UCSD-AML1 (cell line): ENCODE results near the gene TMEM69.
"Not testable (repeated sequence)": the region's sequence is repeated elsewhere in the genome, so short reads cannot be mapped to it uniquely, and the experiment has no call there.

Source experiments
- DNase-seq: peaks from one replicate; lab custom pipeline; 2025; ENCODE audit not compliant: unreplicated experiment; lab: John Stamatoyannopoulos, UW

The TMEM69 gene, protein sequence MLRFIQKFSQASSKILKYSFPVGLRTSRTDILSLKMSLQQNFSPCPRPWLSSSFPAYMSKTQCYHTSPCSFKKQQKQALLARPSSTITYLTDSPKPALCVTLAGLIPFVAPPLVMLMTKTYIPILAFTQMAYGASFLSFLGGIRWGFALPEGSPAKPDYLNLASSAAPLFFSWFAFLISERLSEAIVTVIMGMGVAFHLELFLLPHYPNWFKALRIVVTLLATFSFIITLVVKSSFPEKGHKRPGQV

DNA sequence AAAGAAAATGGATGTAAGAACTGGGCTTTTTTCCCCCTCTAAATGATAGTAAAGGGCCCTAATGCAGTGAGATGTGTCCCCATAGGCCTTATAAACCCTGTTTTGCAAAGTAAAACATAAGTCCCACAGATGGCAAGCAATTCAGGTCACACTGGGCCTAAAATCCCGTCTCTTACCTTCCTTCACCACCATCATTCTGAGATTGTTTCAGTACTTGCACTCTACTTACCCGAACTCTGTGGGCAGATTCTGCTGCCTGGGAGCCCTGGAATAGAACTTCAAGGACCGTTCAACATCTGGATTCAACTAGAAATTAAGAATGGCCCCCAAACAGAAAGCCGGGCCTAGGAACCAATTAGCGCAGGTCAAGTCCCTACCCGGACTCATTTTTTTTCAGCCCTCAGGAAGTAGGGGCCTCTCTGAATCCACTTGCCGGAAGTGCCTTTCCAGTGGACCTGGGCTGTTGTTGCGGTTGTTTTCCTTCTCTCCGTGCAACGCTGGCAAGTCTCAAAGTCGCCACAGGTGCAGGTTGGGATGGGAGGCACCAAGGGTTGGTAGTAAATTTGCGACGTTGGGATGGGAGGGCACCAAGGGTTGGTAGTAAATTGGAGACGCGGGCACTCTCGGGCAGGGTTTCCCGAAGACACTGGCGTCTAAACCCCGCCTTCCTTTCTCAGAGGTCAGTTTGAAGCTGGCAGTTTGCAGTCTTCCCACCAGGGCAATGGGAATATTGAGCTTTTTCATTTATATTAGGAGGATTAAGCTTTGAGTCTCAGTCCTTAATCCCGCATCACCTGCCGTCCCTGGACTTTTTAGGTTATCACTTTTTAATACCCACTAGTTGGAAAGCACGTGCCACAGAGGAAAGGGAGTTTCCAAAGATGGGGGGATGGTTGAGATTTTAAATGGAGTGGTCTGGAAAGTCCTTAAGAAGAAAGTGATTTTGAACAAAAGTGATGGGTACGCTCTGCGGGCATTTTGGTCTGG is at the start of gene TMEM69:
TMEM69 (plus strand) TSS at position 428 of the 987 bp plus-strand sequence. CDS start 2,888 bp downstream, outside the sequence.
- peak; percentile 81 for DNase-seq

DNA sequence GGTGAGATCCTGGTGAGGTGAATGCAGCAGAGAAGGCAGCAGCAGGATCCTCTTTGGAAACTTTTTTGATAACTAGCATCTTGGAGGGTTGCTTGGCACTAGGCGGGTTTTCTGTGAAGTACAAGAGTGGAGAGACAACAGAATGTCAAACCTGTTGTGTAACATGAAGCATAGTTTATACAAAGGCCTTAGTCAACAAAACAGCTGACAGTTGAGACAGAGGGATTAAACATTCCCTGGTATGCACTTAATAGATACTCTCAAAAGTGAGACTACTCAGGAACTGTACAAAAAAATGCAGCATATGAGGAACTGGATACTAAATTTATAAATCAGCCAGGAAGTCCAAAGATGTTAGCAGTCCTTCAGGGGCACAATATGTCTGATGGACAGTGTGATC is 47.7 kb upstream of the TMEM69 start:
- DNase-seq = no peak

DNA sequence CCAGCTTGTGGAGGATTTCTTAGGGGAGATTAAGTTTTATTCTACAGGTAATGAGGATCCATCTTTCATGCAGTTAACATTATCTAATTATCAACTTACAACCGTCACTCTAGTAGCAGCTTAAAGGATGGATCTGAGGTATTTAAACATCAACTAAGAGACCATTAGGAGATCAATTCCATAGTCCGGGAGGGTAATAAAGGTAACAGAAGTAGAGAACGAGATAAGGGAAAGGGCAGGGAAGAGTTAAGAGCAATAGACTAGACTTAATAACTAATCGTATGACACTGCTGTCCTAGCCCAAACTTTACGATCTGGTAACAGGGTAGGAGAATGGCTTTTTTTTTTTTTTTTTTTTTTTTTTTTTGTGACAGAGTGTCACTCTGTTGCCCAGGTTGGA is 44.7 kb upstream of the TMEM69 start:
- no peak for DNase-seq

DNA sequence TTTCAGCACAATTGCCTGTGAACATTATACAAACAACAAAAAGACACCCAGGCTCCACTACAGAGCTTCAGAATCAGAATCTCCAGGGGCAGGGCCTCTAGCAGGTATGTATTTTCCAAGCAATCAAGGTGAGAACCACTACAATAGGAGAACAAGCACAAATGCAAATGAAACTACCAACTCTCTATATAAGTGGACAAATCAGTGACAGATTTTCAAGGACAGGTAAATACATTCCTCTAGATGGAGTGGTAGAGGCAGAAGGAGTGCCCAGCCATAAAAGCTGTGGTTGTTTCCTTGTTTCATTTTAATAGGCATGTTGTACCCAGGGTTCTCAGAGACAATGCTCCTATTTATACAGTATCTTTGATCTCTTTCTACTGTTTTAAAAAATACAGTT is 44.0 kb upstream of the TMEM69 start:
- no peak for DNase-seq

DNA sequence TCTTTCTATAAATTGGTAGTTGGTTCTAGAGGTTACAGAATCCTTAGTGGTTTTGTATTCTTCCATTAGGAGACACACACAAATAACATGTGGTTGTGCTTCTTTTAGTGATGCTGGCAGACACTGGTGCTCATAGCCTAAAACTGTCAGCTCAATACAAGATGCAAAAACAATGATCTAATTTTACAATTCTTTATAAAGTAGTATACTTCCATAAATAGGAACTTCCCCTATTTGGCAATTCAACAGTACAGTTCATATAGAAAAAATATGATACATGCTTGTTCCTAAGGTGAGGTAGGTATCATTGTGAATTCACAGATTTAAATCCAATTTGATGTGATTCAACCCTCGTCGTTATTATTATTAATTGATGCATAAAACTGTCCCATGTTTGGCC is 43.3 kb upstream of the TMEM69 start:
- DNase-seq = no peak

DNA sequence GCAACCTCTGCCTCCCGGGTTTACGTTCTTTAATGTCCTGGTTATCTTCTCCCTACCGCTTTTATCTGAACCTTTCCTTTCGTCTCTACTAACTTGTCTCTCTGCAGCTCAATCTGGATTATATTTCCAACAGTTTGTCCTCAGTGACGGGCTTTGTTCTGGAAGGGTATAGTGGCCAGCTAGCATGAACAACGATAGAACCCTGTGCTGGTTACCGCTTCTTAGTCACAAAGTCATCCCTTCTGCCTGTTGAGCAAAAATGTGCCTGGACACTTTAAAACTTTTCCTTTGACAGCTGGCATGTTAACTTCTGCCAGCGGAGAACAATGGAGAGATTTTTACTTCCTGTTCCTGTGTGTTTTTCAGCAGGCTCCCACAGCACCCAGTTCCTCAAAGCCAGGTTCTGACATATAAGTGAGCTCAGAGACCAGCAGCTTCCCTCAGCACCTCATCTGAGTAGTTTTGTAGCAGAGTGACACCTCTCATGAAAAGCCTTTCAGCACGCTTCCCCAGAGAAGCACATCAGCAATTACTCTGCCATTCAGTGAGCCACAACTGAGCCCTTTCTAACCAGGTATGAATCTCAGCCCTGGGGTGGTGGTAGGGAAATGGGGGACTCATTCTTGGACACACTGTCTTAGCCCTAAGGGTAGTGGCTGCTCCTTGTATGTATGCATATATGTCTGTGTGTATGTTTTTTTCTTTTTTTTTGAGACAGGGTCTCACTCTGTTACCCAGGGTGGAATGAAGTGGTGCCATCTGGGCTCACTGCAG is 40.5 kb upstream of the TMEM69 start:
- no peak for DNase-seq

DNA sequence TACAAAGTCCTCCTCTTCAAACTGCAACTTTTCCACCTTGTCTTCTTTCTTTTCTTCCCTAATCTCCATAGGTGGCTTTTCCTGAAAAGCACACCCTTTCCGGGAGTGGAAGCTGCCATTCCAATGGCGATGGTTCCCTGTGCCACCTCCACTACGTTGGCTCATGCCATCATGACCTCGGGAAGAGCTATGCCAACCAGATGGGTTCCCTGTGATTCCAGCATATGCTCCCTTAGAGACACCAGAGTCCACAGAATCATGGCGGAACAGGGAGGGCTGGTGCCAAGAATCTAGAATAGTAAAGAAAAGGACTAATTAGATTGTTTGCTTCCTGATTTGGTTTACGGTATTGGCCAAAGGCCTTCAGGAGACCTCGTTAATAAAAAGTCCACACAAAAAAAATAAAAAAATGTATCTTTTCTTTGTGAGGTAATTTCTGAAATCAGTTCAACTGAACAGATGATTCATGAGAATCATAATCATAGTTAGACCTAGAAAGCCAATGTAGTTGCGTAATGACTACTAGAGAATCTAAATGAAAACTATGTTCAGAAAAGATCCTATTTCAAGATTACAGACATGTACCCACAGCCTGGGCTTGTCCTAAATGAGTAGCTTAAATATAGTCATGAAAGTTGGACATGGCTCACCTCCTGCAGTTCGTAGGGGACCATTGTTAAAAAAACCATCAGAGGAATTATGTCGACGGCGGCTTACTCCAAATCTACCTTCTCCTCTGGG is 33.3 kb upstream of the TMEM69 start:
- no peak for DNase-seq

DNA sequence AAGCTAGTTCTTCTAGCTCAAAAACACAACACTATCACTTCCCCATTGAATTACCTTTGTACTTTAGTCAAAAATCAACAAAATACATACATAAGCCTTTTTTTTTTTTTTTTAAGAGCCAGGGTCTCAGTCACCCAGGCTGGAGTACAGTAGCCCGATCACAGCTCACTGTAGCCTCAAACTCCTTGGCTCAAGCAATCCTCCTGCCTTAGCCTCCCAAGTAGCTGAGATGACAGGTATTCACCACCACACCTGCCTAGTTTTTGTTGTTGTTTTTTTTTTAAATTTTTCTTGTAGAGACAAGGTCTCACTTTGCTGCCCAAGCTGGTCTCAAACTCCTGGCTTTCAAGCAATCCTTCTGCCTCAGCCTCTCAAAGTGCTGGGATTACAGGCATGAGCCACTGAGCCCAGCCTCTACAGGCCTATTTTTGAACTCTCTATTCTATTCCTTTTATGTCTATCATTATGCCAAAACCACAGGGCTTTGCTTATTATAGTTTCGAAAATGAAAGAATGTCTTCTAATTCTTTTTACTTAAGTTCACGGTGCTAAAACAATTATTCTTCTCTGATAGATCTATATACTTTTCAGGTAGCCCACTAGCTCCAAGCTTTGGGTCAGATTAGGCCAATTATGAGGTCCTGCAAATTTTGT is 31.3 kb upstream of the TMEM69 start:
- no peak for DNase-seq

DNA sequence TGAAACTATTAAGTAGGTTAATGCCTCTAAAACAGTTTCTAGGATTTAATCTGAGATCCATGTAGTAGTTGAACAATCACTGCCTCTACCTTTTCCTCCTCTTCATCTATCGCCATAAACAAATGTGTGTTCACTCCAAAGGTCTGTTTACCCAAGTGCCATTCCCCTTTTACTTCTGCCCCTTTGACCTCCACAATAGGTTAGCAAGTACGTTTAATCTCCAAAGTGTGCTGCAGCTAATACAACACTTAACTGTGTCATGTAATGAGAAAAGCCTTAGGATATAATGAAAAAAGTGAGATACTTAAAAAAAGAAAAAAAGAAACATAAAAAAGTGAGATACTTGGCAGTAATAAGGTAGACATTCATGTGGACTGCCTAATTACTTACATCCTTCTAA is 29.8 kb upstream of the TMEM69 start:
- DNase-seq = no peak

DNA sequence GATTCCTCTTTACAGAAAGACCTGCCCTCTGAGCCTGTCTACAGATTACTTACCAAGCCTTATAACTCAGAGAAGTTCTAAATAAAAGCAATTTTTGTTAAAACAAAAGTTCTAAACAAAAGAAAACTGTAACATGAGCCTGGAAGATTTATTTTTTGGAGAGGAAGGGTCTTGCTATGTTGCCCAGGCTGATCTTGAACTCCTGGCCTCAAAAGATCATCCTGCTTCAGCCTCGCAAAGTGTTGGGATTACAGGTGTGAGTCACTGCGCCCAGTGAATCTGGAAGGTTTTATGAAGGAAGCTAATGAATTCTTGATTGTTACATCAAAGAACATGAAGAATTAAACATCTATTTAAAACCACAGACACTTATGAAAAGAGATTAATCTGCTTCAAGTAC is 28.8 kb upstream of the TMEM69 start:
- no peak for DNase-seq

DNA sequence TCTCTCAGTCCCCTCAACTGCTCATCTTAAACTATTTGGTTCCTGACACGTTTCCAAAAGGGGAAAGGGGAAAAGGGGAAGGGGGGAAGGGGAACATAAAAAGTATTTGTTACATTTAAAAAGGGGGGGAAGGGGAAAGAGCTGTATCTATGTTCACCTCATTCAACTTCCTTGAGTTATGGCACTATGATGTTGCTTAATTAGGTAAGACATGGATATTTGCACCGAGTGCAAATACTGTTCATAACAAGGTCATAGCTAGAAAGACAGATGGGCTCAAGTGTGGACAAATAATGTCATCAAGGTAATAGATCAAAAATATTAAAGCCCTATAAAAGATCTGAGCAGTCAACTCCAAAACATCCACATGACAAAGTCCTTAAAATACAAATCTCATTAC is 27.6 kb upstream of the TMEM69 start:
- no peak for DNase-seq

DNA sequence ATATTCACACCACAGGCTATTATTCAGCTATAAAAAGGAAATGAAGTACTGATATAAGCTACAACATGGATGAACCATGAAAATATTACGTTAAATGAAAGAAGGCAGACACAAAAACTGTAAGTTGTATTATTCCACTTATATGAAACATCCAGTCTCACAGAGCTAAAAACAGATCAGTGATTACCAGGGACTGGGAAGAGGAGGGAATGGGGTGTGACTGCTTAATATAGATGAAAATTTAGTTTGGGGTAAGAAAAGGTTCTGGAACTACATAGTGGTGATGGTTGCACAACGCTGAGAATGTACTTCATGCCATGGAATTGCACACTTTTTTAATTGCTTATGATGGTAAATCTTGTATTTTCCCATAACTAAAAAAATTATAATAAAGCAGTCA is 21.1 kb upstream of the TMEM69 start:
- no peak for DNase-seq

DNA sequence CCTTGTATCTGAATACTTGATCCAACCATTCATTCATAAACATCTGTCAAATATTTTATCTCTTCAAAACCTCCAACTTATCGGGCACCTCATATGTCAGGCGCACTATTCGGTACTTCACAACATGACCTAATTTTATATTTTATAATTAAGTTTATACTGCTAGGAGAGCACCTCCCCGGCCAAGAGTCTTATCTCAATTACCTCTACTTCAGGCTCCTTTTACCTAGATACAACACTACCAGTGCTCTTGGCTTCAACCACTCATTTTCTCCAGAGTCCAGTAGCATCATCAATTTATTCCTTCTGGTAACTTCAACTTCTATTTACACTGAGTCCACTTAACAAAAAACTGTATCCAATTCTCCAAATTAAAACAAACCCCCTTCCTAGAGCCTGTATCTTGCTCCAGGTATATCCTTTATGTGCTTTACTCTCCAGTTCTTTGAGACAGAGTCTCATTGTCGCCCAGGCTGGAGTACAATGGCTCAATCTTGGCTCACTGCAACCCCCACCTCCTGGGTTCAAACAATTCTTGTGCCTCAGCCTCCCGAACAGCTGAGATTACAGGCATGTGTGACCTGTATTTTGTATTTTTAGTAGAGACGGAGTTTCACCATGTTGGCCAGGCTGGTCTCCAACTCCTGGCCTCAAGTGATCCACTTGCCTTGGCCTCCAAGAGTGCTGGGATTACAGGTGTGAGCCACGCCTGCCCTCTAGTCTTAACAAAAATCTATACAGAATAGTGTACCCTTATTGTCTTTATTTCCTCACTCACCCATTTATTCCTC is 20.5 kb upstream of the TMEM69 start:
- no peak for DNase-seq

DNA sequence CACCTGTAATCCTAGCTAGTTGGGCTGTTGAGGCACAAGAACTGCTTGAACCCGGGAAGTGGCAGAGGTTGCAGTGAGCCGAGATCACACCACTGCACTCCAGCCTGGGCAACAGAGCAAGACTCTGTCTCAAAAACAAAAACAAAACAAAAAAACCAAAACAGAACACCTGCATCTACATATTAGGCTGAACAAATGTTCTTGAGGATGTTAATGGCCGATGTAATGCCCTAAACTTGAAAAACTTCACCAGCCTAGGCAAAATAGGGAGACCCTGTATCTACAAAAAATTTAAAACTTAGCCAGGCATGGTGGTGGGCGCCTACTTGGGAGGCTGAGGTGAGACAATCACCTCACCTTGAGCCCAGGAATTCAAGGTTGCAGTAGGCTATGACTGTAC is 19.5 kb upstream of the TMEM69 start:
- DNase-seq = no peak

DNA sequence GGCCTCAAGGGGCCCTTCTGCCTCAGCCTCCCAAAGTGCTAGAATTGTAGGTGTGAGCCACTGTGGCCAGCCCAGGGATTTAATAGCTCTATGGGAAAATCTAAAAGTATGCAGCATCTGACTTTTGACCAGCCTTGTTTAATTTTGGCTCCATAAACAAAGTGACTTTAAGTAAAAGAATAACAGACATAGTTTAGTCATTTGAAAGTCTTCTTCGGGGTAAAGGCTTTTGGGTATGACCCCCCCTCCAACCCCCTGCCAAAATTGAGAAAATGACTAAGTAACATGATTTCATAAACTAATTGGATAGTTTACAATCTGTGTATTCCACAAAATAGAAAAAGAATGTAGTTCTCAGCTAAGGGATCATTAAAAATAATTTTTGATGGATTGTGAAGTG is 18.6 kb upstream of the TMEM69 start:
- DNase-seq = no peak

DNA sequence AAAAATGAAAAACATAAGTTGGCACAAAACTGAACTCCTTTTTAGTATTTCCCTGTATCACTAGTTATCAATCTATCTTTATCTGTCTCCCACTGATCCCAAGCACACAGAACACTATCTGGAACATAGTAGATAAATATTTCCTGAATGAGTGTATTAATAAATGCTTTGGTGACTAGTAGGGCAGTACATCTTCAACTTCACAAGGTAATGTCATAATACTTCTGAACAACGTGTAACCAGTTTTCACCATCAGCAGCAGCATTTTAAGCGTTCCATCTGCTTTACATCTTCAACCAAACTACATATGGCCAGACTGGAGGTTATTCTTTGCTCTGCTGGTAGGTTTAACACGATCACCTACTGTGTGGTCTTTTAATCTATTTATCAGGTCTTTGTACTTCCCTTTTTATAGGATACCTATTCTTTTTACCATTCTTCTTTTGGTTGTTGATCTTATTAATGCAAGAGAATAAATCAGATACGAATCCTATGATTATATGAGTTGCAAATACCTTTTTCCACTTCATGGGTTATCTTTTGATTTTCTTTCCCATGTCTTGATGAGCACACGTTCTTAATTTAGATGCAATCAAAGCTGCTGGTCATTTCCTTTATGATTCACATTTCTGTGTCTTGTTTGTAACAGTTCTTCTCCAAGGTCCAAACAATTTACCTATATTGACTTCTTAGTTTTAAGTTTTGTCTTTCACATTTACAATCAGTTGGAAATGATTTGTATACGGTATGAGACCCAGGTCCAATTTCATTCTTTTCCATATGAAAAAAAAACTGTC is 17.9 kb upstream of the TMEM69 start:
- DNase-seq = no peak

DNA sequence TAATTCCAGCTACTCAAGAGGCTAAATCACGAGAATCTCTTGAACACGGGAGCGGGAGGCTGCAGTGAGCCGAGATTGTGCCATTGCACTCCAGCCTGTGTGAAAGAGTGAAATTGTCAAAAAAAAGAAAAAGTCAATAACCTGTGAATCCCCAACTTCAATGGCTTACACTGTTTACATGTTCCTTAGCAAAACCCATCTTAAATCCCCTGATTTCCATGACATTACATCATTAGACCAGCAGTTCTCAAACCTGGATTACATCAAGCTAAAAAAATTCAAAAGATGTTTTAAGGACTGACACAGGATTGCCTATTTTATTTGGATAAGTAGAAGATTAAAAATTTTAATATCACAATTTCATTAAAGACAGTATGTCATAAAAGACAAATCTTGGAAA is 14.0 kb upstream of the TMEM69 start:
- no peak for DNase-seq

DNA sequence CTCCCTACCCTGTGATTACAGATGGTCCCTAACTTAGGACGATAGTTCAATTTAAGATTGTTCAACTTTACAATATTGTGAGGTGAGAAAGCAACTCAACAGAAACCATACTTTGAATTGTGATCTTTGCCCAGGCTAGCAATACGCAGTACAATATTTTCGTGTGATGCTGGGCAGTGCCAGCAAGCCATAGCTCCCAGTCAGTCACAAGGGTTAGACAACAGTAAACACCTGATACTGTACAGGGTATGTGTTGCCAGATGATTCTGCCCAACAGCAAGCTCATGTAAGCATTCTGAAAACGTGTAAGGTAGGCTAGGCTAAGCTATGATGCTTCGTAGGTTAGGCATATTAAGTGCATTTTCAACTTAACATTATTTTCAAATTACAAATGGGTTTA is 13.5 kb upstream of the TMEM69 start:
- DNase-seq = no peak

DNA sequence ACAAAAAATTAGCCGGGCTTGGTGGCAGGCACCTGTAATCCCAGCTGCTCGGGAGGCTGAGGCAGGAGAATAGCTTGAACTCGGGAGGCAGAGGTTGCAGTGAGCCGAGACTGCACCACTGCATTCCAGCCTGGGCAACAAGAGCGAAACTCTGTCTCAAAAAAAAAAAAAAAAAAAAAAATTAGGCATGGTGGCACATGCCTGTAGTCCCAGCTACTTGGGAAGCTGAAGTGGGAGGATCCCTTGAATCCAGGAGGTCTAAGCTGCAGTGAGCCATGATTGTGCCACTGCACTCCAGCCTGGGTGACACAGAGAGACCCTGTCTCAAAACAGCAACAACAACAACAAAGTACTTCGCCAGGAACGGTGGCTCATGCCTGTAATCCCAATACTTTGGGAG is 11.4 kb upstream of the TMEM69 start:
- DNase-seq = not testable (repeated sequence)
